Dedifferentiated amniotic fluid mesenchymal stem cell (primary cell): ENCODE measurements around the gene GP9.
"Not testable (repeated sequence)": the region's sequence is repeated elsewhere in the genome, so short reads cannot be mapped to it uniquely, and the experiment has no call there.

Experiments
- DNase-seq: peaks from one replicate; pipeline ENCODE4 v3.0.0-alpha.2; 2016; ENCODE audit errors: extremely low spot score

Gene GP9

GRCh38 chr3:129070086-129070885 lies 9.7 kb downstream of the GP9 start:
- DNase-seq = no peak

DNA sequence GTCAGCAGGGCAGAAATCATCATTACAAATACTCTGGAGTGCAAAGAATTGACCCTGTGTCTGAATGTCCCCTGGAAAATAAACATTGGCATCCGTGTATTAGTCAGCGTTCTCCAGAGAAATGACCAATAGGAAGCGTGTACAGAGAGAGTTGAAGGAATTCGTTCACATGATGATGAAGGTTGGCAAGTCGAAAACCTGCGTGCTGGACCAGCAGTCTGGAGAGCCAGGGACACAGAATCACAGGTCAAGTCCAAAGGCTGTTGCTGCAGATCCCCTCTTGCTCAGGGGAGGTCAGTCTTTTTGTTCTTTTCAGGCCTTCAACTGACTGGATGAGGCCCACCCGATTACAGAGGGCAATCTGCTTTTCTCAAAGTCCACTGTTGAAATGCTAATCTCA lies 16.6 kb downstream of the GP9 start:
- DNase-seq = peak; percentile 12

DNA sequence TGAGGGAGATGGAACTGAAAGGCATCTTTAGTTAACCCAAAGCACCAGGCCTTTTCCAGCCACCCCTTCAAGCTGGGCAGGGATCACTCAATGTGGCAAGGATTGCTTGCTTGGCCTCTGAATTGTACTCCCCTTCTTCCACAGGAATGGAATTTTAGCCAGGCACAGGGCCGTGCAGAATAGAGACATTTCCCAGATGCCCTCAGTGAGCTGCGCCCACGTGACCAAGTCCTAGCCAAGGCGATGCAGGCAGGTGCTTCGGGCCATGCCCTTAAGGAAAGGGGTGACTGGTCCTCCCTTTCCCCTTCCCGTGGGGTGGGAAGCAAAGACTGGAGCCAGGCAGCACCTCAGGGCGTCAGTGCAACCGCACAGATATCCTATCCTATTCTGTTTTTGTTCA lies 17.9 kb downstream of the GP9 start:
- DNase-seq = peak; percentile 0

GRCh38 chr3:129081503-129081902 lies 20.9 kb downstream of the GP9 start:
- no peak for DNase-seq

DNA sequence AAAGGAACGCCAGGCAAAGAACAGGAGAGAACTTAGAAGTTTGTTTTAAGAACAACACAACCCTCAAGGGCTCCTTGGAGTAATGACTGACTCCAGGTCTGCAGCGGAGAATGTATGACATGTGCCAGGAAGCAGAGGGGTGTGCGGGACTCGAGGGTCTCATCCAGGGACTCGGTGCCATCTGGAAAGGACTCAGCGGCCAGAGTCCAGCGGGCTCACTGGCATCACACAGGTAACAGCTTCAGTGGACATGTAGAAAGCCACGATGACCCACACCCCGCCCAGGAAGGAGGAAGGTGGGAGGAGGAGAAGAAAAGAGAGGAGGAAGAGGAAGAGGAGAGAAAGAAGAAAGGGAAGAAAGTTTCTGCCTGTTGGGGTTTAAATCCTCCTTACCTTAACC lies 21.4 kb downstream of the GP9 start:
- peak; percentile 1 for DNase-seq

DNA sequence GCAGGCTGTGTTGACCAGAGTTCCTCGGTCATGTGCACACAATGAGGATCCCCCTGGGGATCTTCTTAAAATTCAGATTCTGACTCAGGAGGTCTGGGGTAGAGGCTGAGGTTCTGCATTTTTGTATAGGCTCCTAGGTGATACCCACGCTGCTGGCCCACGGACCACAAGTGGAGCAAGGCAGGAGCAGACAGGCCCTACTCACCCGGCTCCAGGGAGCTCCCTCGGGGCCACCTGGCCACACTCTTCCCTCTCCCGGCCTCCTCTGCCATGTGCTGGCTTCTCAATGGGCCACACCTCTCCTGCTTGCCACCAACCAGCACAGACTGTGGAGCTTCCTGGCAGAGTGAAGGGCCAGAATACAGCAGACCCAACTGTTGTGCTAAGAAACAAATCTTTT lies 23.9 kb downstream of the GP9 start:
- DNase-seq = no peak

DNA sequence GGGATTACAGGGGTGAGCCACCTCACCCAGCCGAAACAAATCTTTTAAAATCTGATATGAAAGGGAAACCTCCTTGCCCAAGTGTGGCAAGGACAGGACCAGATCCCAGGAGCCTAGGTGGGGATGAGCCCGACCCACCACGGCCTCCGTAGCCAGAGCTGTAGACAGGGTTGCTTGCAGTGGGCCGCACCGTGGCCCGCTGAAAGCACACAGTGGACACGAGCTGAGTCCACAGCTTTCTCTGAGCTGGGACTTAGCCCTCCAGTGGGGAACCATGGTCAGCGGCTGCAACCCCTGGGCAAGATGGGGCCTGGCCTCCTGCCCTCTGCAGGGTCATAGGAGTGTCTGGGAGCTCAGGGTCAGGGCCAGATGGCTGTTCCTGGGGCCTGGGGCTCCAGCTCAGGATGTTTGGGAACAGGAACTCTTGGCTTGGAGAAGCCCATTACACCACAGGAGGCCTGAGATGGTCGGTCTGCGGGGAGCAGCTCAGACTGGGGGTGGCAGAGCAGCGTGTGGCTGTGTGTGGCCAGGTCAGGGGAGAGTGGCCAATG lies 24.7 kb downstream of the GP9 start:
- DNase-seq = peak; percentile 7

DNA sequence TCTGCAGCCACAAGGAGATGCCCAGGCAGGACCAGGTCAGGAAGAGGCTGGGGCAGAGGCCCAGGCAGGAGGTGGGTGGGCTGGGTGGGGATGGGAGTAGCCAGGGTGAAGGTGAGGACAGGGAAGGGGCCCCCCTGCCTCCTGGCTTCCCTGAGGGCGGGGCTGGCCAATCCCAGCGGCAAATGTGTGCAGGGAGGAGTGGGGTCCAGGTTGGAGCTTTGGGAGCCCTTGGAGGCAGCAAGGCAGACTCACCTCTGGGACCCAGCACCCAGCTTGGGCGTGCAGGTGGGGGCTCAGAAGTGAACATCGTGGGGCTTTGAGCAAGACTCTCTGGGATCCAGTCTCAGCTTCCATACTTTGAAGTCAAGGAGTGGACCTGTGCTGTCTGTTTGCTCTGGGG lies 25.2 kb downstream of the GP9 start:
- DNase-seq = peak; percentile 4

DNA sequence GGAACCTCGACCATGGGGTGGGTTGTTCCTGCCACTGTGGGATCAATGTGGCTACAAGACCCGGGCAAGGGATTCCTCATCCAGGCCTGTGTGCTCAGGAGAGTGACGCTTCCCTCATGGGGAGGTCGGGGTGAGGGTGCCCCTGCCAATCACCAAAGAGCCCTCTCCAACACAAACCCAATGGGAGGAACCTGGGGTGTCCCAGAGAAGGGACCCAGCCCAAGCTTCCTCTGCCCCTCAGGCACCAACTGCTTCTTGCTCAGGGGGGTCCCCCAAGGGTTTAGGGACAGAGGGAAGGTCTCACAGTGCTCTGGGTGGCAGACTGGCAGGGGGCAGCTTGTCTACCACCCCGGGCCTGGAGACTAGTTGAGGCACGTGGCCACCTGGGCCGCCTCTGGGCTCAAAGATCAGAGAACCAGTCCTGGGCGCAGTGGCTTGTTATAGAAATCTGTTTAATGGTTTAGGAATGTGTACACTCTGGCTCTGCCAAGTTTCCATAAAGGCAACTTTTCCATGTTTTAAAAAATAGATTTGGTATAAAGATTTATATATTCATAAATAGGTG lies 26.6 kb downstream of the GP9 start:
- peak; percentile 14 for DNase-seq

- not testable (repeated sequence) for DNase-seq
These were observed 27.3 kb downstream of the GP9 start for GRCh38 chr3:129087904-129088303.

DNA sequence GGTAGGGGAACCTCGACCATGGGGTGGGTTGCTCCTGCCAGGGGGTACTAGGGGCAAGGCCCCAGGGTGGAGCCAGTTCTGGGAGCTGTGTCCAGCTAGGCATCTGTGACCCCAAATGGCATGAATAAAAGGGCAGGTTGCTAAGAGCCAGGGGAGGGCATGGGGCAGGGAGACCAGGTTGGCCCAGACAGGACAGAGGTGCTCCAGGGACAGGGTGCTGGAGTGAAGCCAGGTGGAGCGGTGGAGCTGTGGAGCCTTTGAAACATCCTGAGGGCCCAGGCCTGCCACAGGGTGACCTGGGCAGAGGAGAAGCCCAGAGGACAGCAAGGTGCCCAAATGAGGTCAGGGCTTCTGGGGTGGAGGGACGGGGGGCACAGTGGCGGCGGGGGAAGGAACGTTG lies 27.7 kb downstream of the GP9 start:
- DNase-seq = not testable (repeated sequence)

DNA sequence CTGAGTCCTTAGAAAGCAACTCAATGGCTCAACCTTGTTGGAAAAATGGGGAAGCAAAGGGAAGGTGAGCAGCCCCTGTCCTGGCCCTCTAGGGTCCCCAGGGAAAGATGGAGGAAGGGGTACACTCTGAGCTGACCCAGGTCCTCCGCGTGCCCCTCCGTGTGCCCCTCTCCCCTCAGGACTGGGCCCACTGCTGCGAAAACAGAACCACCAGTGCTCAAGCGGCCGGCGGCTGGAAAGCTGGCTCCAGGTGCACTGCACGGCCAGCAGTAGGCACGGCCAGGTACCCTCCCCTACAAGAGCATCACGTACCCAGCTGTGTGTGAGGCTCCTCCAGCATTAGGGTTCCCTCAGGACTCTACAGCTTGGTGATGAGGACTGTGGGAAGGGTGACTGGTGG lies 34.7 kb downstream of the GP9 start:
- DNase-seq = peak; percentile 10

DNA sequence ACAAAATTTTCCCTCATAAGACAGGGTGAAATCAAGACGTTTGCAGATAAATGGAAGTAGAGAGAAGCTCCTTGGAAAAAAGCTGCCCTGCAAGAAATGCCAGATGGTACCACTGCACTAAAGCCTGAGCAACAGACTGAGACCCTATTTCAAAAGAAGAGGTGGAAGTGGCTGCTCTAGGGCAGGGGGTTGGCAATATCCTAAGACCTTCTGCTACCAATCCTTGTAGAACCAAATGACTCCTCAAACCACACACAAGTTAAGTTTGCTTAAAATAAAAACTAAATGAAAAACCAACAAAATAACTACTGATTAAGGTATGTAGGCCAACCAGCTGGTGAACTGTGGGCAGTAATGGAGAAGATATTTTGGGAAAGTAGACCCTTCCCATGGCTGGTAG lies 39.7 kb downstream of the GP9 start:
- DNase-seq = peak; percentile 8

GRCh38 chr3:129101370-129102138 lies 41.0 kb downstream of the GP9 start:
- no peak for DNase-seq

DNA sequence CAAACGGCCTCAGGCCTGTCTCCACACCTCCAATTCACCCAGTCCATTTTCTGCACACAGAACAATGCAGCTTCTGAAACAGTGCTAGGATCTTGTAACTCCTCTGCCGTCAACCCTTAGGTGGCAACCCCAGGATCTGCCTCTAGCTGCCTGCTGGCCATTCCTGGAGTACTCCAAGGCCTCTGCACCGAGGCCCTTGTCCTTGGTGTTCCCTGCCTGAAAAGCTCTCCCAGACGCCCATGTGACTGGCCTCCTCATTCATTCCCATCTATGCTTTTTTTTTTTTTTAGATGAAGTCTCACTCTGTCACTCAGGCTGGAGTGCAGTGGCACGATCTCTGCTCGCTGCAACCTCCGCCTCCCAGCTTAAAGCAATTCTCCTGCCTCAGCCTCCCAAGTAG lies 42.7 kb downstream of the GP9 start:
- DNase-seq = peak; percentile 5

- DNase-seq = no peak
These were observed 43.5 kb downstream of the GP9 start for GRCh38 chr3:129104051-129104450.

DNA sequence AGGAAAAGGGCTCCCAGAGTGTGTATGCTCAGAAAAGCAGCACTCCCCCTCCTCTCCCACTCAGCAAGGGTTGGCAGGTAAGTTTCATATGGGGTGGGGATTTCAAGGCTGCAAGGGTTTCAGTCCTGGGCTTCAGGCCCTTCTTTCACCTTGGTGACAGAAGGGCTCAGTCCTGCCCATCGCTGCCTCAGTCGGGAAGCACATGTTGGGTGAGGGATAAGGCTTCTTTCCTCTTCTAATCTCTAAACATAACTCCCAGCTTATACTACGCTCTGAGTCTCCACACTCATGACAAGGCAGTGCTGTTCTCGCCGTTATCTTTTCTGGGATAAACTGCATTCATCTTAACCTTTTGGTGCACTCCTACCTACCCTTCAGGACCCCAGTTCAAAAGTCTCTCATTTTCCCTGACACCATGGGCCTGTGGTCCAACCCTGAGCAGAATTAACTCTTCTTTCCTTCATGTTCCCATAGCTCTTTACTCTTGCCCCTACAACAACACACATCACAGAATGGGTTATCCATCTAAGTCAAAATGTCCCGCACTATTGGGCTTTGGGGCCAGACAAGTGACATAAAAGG lies 44.0 kb downstream of the GP9 start:
- DNase-seq = no peak

GRCh38 chr3:129105862-129106261 lies 45.3 kb downstream of the GP9 start:
- DNase-seq = no peak

- DNase-seq = no peak
These were observed 45.7 kb downstream of the GP9 start for GRCh38 chr3:129106320-129106719.

- DNase-seq = no peak
These were observed 46.4 kb downstream of the GP9 start for GRCh38 chr3:129106866-129107565.

GRCh38 chr3:129107793-129108192 lies 47.2 kb downstream of the GP9 start:
- no peak for DNase-seq
